Retinal pigment epithelial cell (primary cell): ENCODE data around the gene CCDC38.

Source experiments
- DNase-seq: peaks from one replicate; pipeline ENCODE4 v3.0.0-alpha.2; 2010; ENCODE audit warnings: low read depth
- H3K4me3 ChIP-seq: 2 replicates; pipeline ENCODE4 v1.5.1; 2011; ENCODE audit warnings: mild to moderate bottlenecking, low read length, control low read depth, moderate library complexity
- CTCF ChIP-seq: conservative IDR thresholded peaks from 2 replicates; pipeline ENCODE4 v1.5.1; 2011; ENCODE audit warnings: low read depth, low read length, control low read depth, inconsistent platforms

The CCDC38 gene

DNA sequence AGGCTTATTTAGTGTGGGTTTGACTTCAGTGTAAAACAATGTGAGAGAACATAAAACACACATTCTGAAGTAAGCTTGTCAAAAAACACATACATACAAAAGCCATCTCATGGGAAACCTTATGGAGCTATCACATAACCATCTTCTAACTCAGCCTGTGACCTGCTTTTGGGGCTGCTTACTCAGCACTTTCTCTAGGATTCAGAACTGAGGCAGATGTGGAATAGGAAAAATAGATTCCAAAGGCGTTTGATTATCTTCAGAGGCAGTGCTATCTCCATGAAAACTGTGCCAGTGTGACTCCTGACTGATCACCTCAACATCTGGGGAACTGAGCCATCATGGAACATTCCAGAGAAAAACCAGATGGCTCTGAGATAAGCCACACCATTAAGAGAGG, 40.2 kb upstream of the CCDC38 start:
- TF ChIP-seq CTCF, result no peak

DNA sequence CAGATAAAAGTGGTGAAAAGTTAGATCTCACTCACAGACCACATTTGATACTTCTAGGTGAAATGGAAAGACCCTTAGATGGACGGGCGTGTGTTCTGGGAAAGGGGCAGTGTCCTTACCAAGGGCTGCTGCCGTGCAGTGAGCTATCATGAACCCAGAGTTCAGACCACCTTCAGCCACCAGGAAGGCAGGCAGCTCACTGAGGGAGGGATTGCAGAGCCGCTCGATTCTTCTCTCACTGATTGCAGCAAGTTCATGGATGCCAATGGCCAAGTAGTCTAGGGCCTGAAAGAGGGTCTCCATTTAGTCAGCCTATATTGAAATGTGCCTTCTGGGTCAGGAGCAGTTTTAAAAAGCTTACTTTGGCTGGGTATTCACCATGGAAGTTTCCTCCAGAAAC, 38.0 kb upstream of the CCDC38 start:
- TF ChIP-seq CTCF, result no peak
- DNase-seq, result no peak
- no peak overlapping the region for H3K4me3 ChIP-seq

More for the DNA sequence above, 40.2 kb upstream of the CCDC38 start:
- no peak overlapping the region for H3K4me3 ChIP-seq
- DNase-seq, result no peak

DNA sequence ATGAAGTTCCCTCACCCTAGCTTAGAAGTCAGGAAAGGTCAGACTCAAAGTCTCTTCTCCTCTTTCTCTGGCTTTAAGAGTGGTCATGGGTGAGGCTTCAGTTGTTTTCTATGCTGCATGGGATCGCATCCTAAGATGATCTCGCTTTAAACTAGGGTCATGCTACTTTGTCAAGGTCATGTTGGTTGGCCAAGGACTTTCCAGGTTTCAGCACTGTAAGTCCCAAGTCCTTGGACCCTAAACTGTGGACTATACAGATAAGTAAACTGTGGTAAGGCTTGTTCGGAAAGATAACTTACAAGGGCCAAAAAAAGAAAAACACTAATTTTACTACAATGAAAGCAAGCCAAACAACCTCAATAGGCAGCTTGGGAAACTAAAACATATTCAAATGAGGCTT, 36.4 kb upstream of the CCDC38 start:
- DNase-seq, result no peak
- no peak overlapping the region for H3K4me3 ChIP-seq
- TF ChIP-seq CTCF, result no peak

DNA sequence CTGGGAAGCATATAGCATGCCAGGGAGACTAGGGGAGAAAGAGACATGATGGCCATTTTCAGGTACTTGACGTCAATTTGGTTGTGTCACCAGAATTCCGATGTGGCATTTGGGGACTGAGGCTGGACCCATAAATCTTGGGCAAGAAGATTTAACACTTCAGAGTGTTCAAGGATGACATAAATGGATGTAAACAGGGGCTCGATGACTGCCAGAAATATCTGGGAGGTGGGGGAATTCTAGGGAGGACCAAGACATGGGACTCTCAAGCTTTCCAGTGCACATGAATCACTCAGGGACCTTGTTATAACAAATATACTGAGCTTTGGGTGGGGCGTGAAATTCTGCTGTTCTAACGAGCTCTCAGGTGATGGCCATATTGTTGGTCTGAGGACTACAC, 35.9 kb upstream of the CCDC38 start:
- no peak for DNase-seq
- no peak for TF ChIP-seq CTCF
- no peak overlapping the region for H3K4me3 ChIP-seq

- DNase-seq, result no peak
- no peak overlapping the region for H3K4me3 ChIP-seq
- no peak for TF ChIP-seq CTCF
Measured at GRCh38 chr12:95977764-95978305, 35.4 kb upstream of the CCDC38 start.

- DNase-seq, result no peak
- TF ChIP-seq CTCF, result no peak
- H3K4me3 ChIP-seq, result no peak overlapping the region
Measured at GRCh38 chr12:95976416-95976832, 34.0 kb upstream of the CCDC38 start.

DNA sequence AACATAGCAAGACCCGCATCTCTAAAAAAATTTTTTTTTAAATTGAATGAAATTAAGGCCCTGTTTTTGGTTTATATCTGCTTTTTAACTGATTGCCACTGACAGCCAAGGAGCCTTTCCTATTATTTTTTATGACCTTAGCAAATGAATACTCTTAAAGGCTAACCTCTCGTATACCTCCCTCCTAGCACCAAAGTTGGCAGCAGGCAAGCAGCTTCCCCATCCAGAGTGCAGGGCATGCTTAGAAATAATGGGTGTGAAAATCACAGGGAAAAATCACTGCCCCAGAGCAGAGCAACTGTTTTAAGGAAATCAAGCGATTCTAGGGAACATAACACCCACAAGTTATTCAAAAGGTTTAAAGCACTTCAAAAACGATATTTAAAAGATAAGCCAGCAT, 33.1 kb upstream of the CCDC38 start:
- no peak for DNase-seq
- no peak overlapping the region for H3K4me3 ChIP-seq
- no peak for TF ChIP-seq CTCF
